Measurements from ENCODE around the gene NKTR. TPM values are rescaled to one million over a fixed set of nuclear protein-coding genes. Genes with fewer than 3 reads are reported as not detected.

NKTR gene
- total RNA-seq, 1 experiment from 2014 or later = 53.1 TPM

GRCh38 chr3:42631620-42632019, 31.1 kb downstream of the NKTR start:
- no peak overlapping the region for H3K27ac ChIP-seq (ENCODE audit: low read depth, low read length, poor library complexity, severe bottlenecking)
- no peak for DNase-seq (ENCODE audit: low spot score)
- peaks cover 39% of the 10 kb centered on the region for H3K36me3 ChIP-seq (ENCODE audit: insufficient read depth, low read length, poor library complexity, severe bottlenecking)
- no peak for TF ChIP-seq CTCF (conservative IDR thresholded peaks at IDR 0.05; ENCODE audit: low read depth, low read length)
- TF ChIP-seq EZH2 (IDR thresholded peaks at IDR 0.05; ENCODE audit: borderline replicate concordance, low read depth, low read length, poor library complexity, severe bottlenecking) = no peak
- H3K9me3 ChIP-seq (ENCODE audit: low read depth, low read length, poor library complexity, severe bottlenecking) = no peaks in the 10 kb centered on the region
- BruUV-seq (replicated peaks) = no TSS peak
- ChIA-PET CTCF (no interaction called here), POLR2A (ENCODE audit: low non-redundant PET) (no interaction called here)
- H3K4me1 ChIP-seq (ENCODE audit: insufficient read depth, low read length, poor library complexity, severe bottlenecking) = no peaks in the 10 kb centered on the region
- no peak overlapping the region for H3K4me3 ChIP-seq (ENCODE audit: low read depth, low read length, poor library complexity, severe bottlenecking)
- intact Hi-C loops (cut with micrococcal nuclease; ENCODE audit: unreplicated experiment) = no loop called here
- H3K27me3 ChIP-seq (replicated peaks; ENCODE audit: insufficient read depth, low read depth, low read length, poor library complexity) = no peaks in the 10 kb centered on the region

GRCh38 chr3:42632146-42632545, 31.7 kb downstream of the NKTR start:
- no peak for DNase-seq (ENCODE audit: low spot score)
- intact Hi-C loops (cut with micrococcal nuclease; ENCODE audit: unreplicated experiment) = no loop called here
- TF ChIP-seq EZH2 (IDR thresholded peaks at IDR 0.05; ENCODE audit: borderline replicate concordance, low read depth, low read length, poor library complexity, severe bottlenecking) (no peak), CTCF (conservative IDR thresholded peaks at IDR 0.05; ENCODE audit: low read depth, low read length) (no peak)
- no TSS peak for BruUV-seq (replicated peaks)
- ChIA-PET CTCF (no interaction called here), POLR2A (ENCODE audit: low non-redundant PET) (no interaction called here)
- Histone ChIP-seq H3K27ac (ENCODE audit: low read depth, low read length, poor library complexity, severe bottlenecking) (no peak overlapping the region), H3K9me3 (ENCODE audit: low read depth, low read length, poor library complexity, severe bottlenecking) (no peaks in the 10 kb centered on the region), H3K36me3 (ENCODE audit: insufficient read depth, low read length, poor library complexity, severe bottlenecking) (peaks cover 44% of the 10 kb centered on the region), H3K4me1 (ENCODE audit: insufficient read depth, low read length, poor library complexity, severe bottlenecking) (no peaks in the 10 kb centered on the region), H3K27me3 (replicated peaks; ENCODE audit: insufficient read depth, low read depth, low read length, poor library complexity) (no peaks in the 10 kb centered on the region), H3K4me3 (ENCODE audit: low read depth, low read length, poor library complexity, severe bottlenecking) (no peak overlapping the region)

GRCh38 chr3:42633544-42633943, 33.1 kb downstream of the NKTR start:
- TF ChIP-seq CTCF (conservative IDR thresholded peaks at IDR 0.05; ENCODE audit: low read depth, low read length) (no peak), EZH2 (IDR thresholded peaks at IDR 0.05; ENCODE audit: borderline replicate concordance, low read depth, low read length, poor library complexity, severe bottlenecking) (no peak)
- peaks cover 56% of the 10 kb centered on the region for H3K36me3 ChIP-seq (ENCODE audit: insufficient read depth, low read length, poor library complexity, severe bottlenecking)
- no peaks in the 10 kb centered on the region for H3K4me1 ChIP-seq (ENCODE audit: insufficient read depth, low read length, poor library complexity, severe bottlenecking)
- POLR2A ChIA-PET (ENCODE audit: low non-redundant PET) = no interaction called here
- H3K27me3 ChIP-seq (replicated peaks; ENCODE audit: insufficient read depth, low read depth, low read length, poor library complexity) = no peaks in the 10 kb centered on the region
- intact Hi-C loops (cut with micrococcal nuclease; ENCODE audit: unreplicated experiment) = no loop called here
- no peaks in the 10 kb centered on the region for H3K9me3 ChIP-seq (ENCODE audit: low read depth, low read length, poor library complexity, severe bottlenecking)
- H3K4me3 ChIP-seq (ENCODE audit: low read depth, low read length, poor library complexity, severe bottlenecking) = no peak overlapping the region
- CTCF ChIA-PET = no interaction called here
- H3K27ac ChIP-seq (ENCODE audit: low read depth, low read length, poor library complexity, severe bottlenecking) = no peak overlapping the region
- no TSS peak for BruUV-seq (replicated peaks)
- no peak for DNase-seq (ENCODE audit: low spot score)

Data from A673 (cell line).